ENCODE data around the gene GRP. TPM values are rescaled to one million over a fixed set of nuclear protein-coding genes. Genes with fewer than 3 reads are reported as not detected.

Gene GRP
- total RNA-seq (not detected in 2 replicates), polyA plus RNA-seq (not detected in 2 replicates), polyA minus RNA-seq (not detected in 2 replicates), Bru-seq, nascent RNA (not detected), BruChase-seq, experiment 1, labeled RNA remaining after a 6-hour chase (not detected), BruChase-seq, experiment 2, labeled RNA remaining after a 2-hour chase (not detected)
- polyA plus RNA-seq (2011; cell fraction: cytosol; rRNA removed), result not detected in 2 replicates
- polyA plus RNA-seq (2011; cell fraction: nucleus; rRNA removed), result not detected in 2 replicates
- polyA plus RNA-seq (2012), result not detected in 2 replicates
- polyA minus RNA-seq (2011; cell fraction: cytosol; rRNA and poly(A)+ RNA removed), result not detected
- polyA minus RNA-seq (2011; cell fraction: nucleus; rRNA and poly(A)+ RNA removed), result not detected in 2 replicates
- long read RNA-seq, result 0 reads

DNA sequence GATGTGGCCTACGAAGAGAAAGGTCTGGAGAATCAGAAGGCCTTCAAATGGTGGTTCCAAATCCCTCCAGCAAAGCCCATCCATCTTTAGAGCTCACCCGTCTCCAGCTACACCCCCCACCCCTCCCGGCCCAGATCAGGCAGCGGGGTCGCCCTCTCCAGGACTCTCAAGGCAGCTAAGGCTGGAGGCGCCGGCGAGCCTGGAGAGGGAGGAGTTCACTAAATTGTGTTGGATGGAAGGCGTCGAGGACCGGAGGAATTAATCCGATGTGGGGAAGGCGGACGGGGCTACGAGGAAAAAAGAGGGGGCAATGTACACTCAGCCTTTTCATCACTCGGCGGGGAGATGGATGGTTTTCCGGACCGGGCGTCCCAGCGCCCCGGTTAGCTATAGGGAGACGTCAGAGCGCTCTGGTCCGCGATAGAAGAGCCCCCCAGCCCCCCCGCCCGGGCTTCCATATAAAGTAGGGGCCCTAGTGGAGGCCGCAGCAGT lies at the start of gene GRP:
Gene GRP, plus strand, starts transcription at position 487 of the 492 bp plus-strand sequence. CDS start 108 bp downstream, outside the sequence.
- CTCF ChIA-PET, result no interaction called here
- no peaks in the 10 kb centered on the region for H3K9me1 ChIP-seq (replicated peaks; ENCODE audit: control insufficient read depth, extremely low read depth, insufficient read depth, low read length)
- no peaks in the 10 kb centered on the region for H3K9me3 ChIP-seq (replicated peaks; ENCODE audit: control insufficient read depth, insufficient read depth, low read length)
- H2AFZ ChIP-seq (ENCODE audit: low read depth, low read length), result no peak within 1 kb of the TSS
- POLR2A ChIA-PET, result no interaction called here
- no peaks in the 10 kb centered on the region for H4K20me1 ChIP-seq (replicated peaks; ENCODE audit: control insufficient read depth, extremely low read depth, insufficient read depth, low read length)
- intact Hi-C loops (cut with micrococcal nuclease), result no loop called here
- H3K4me1 ChIP-seq (ENCODE audit: control insufficient read depth, extremely low read depth, insufficient read depth, low read length), result no peaks in the 10 kb centered on the region
- no peaks in the 10 kb centered on the region for H3K79me2 ChIP-seq (ENCODE audit: control insufficient read depth, insufficient read depth, low read length)
- no peak within 1 kb of the TSS for H3K27ac ChIP-seq (ENCODE audit: insufficient read depth, low read depth, low read length)
- no peak within 1 kb of the TSS for H3K4me2 ChIP-seq (ENCODE audit: insufficient read depth, low read length)
- H3K27me3 ChIP-seq (ENCODE audit: control insufficient read depth in 2 of 2, insufficient read depth in 2 of 2, low read length in 2 of 2), result peaks cover 28 to 47% of the 10 kb centered on the region in 2 experiments
- DNase-seq (ENCODE audit: low read depth, low spot score) (no peak), FAIRE-seq (no peak)
- H3K9ac ChIP-seq (replicated peaks; ENCODE audit: extremely low read depth, insufficient read depth, low read length), result no peak within 1 kb of the TSS
- H3K4me3 ChIP-seq (replicated peaks in 1 of 3; ENCODE audit: insufficient read depth in 1 of 3, low read depth in 1 of 3, low read length in 3 of 3), result no peak within 1 kb of the TSS
- no peak for TF ChIP-seq FOS (IDR thresholded peaks at IDR 0.05; ENCODE audit: borderline replicate concordance, insufficient read depth, low read length)
- TF ChIP-seq MYC (IDR thresholded peaks at IDR 0.05; ENCODE audit: low read depth, low read length), result no peak
- TF ChIP-seq, protein P1, sequence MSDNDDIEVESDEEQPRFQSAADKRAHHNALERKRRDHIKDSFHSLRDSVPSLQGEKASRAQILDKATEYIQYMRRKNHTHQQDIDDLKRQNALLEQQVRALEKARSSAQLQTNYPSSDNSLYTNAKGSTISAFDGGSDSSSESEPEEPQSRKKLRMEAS (IDR thresholded peaks at IDR 0.05; ENCODE audit: insufficient read depth, insufficient read length), result no peak
- TF ChIP-seq POLR2A (IDR thresholded peaks at IDR 0.05; ENCODE audit: low read depth, low read length), result no peak
- no peak for TF ChIP-seq EZH2 (IDR thresholded peaks at IDR 0.05; ENCODE audit: borderline replicate concordance, low read depth, low read length, severe bottlenecking)
- no peak for TF ChIP-seq GATA2 (IDR thresholded peaks at IDR 0.05; ENCODE audit: insufficient read depth, insufficient read length, low read depth, low read length)
- TF ChIP-seq, protein P2, sequence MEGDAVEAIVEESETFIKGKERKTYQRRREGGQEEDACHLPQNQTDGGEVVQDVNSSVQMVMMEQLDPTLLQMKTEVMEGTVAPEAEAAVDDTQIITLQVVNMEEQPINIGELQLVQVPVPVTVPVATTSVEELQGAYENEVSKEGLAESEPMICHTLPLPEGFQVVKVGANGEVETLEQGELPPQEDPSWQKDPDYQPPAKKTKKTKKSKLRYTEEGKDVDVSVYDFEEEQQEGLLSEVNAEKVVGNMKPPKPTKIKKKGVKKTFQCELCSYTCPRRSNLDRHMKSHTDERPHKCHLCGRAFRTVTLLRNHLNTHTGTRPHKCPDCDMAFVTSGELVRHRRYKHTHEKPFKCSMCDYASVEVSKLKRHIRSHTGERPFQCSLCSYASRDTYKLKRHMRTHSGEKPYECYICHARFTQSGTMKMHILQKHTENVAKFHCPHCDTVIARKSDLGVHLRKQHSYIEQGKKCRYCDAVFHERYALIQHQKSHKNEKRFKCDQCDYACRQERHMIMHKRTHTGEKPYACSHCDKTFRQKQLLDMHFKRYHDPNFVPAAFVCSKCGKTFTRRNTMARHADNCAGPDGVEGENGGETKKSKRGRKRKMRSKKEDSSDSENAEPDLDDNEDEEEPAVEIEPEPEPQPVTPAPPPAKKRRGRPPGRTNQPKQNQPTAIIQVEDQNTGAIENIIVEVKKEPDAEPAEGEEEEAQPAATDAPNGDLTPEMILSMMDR (IDR thresholded peaks at IDR 0.05; ENCODE audit: extremely low read depth in 1 of 2, insufficient read depth in 1 of 2, low read depth in 1 of 2, low read length in 2 of 2), result no peak
- TF ChIP-seq POLR2AphosphoS5 (IDR thresholded peaks at IDR 0.05; ENCODE audit: insufficient read depth, low read depth, low read length), result no peak
- TF ChIP-seq JUN (IDR thresholded peaks at IDR 0.05; ENCODE audit: borderline replicate concordance, insufficient read depth, insufficient read length, low read depth), result no peak
- dilution Hi-C loops (cut with MboI; ENCODE audit: extremely low pct_ligation_motif_present, low sequenced_read_pairs), result no loop called here
- no peaks in the 10 kb centered on the region for H3K36me3 ChIP-seq (ENCODE audit: control insufficient read depth in 2 of 2, extremely low read depth in 1 of 2, insufficient read depth in 2 of 2, low read length in 2 of 2)
- BruUV-seq (replicated peaks), result no TSS peak
